ENCODE results near the gene NT5M. TPM values are rescaled to one million over a fixed set of nuclear protein-coding genes. Genes with fewer than 3 reads are reported as not detected.
A peak's percentile ranks its signal among the peaks of the same experiment; 100 is the strongest.

NT5M gene
- total RNA-seq, 6 experiments from 2014 or later, result 0.51 to 3.0 (median 0.87) TPM

- TF ChIP-seq CTCF (IDR thresholded peaks at IDR 0.05) (no peak), POLR2A (IDR thresholded peaks at IDR 0.05) (no peak)
- peak in 1 of 3 donors; percentile 26 for DNase-seq
- Histone ChIP-seq H3K4me3 (no peak overlapping the region), H3K27me3 (no peaks in the 10 kb centered on the region), H3K36me3 (no peaks in the 10 kb centered on the region), H3K4me1 (no peaks in the 10 kb centered on the region), H3K27ac (no peak overlapping the region), H3K9me3 (no peaks in the 10 kb centered on the region)
- ATAC-seq, result no peak
- WGBS (ENCODE audit: insufficient coverage, low coverage, low lambda C conversion rate, missing lambda C conversion rate), result 82% methylated on average over 2 of the region's 5 CpGs
- intact Hi-C loops (cut with DNase I), result no loop called here
Observed at GRCh38 chr17:17367931-17368330, 64.8 kb downstream of the NT5M start.

DNA sequence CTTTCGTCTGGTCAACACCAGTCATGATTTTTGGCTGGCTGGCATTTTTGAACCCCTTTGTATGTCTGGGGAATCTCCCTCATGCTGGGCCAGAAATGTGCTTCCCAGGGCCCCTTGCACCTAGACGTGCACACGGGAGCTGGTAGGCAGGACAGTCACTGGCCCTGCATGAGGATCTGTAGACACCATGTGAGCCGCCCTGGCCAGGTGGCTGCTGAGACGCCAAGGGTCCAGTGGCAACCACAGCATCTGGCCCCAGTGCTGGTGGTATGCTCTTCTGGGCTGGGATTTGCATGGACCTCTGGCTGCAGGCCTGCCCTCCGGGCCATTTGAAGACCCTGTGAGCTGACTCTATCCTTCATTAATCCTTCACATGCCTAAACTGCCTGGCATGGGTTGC, 67.5 kb downstream of the NT5M start:
- H3K27me3 ChIP-seq, result no peaks in the 10 kb centered on the region
- no peak overlapping the region for H3K27ac ChIP-seq
- 95% methylated on average over 3 of the region's 6 CpGs for WGBS (ENCODE audit: insufficient coverage, low coverage, low lambda C conversion rate, missing lambda C conversion rate)
- no peak for ATAC-seq
- no peak overlapping the region for H3K4me3 ChIP-seq
- no peaks in the 10 kb centered on the region for H3K9me3 ChIP-seq
- no peaks in the 10 kb centered on the region for H3K4me1 ChIP-seq
- H3K36me3 ChIP-seq, result no peaks in the 10 kb centered on the region
- intact Hi-C loops (cut with DNase I), result no loop called here
- TF ChIP-seq CTCF (IDR thresholded peaks at IDR 0.05) (no peak), POLR2A (IDR thresholded peaks at IDR 0.05) (no peak)
- DNase-seq, result peak in 1 of 3 donors; percentile 29

- Histone ChIP-seq H3K27me3 (no peaks in the 10 kb centered on the region), H3K9me3 (no peaks in the 10 kb centered on the region), H3K4me1 (no peaks in the 10 kb centered on the region), H3K36me3 (no peaks in the 10 kb centered on the region), H3K4me3 (no peak overlapping the region), H3K27ac (no peak overlapping the region)
- WGBS (ENCODE audit: insufficient coverage, low coverage, low lambda C conversion rate, missing lambda C conversion rate), result 73% methylated on average over 9 of the region's 11 CpGs
- intact Hi-C loops (cut with DNase I), result no loop called here
- no peak for DNase-seq
- ATAC-seq, result peak in 1 of 4 donors; percentile 28
- no peak for TF ChIP-seq CTCF (IDR thresholded peaks at IDR 0.05)
- TF ChIP-seq POLR2A (IDR thresholded peaks at IDR 0.05), result no peak
Observed at GRCh38 chr17:17372856-17373520, 69.8 kb downstream of the NT5M start.

- intact Hi-C loops (cut with DNase I), result no loop called here
- no peaks in the 10 kb centered on the region for H3K27me3 ChIP-seq
- no peak for ATAC-seq
- no peak overlapping the region for H3K4me3 ChIP-seq
- no peak overlapping the region for H3K27ac ChIP-seq
- no peaks in the 10 kb centered on the region for H3K9me3 ChIP-seq
- no peaks in the 10 kb centered on the region for H3K4me1 ChIP-seq
- H3K36me3 ChIP-seq, result no peaks in the 10 kb centered on the region
- DNase-seq, result no peak
- TF ChIP-seq CTCF (IDR thresholded peaks at IDR 0.05), result no peak
- no peak for TF ChIP-seq POLR2A (IDR thresholded peaks at IDR 0.05)
- 93% methylated on average over 6 of the region's 6 CpGs for WGBS (ENCODE audit: insufficient coverage, low coverage, low lambda C conversion rate, missing lambda C conversion rate)
Observed at GRCh38 chr17:17375841-17376240, 72.7 kb downstream of the NT5M start.
